H9 (cell line): Measurements from ENCODE around the gene FREM2. TPM values are rescaled to one million over a fixed set of nuclear protein-coding genes. Genes with fewer than 3 reads are reported as not detected.

Experiments used
- DNase-seq: peaks from one replicate; pipeline ENCODE4 v3.0.0-alpha.2; 2017
- H2AFZ ChIP-seq: one replicate; pipeline ENCODE4 v1.6.1; 2013; ENCODE audit warnings: mild to moderate bottlenecking, low read length, control low read depth, moderate library complexity
- H2AK5ac ChIP-seq: 2 replicates; pipeline ENCODE4 v1.6.1; 2013; ENCODE audit warnings: low read length, control low read depth, mixed read lengths; ENCODE audit not compliant: insufficient read length
- H2BK120ac ChIP-seq: one replicate; pipeline ENCODE4 v1.6.1; 2013; ENCODE audit warnings: low read depth, mild to moderate bottlenecking, low read length, control low read depth, inconsistent platforms; ENCODE audit not compliant: poor library complexity, severe bottlenecking
- H2BK12ac ChIP-seq: 2 replicates; pipeline ENCODE4 v1.6.1; 2013; ENCODE audit warnings: low read length, control low read depth, mixed read lengths, low read depth; ENCODE audit not compliant: insufficient read length
- H2BK15ac ChIP-seq: 2 replicates; pipeline ENCODE4 v1.6.1; 2013; ENCODE audit warnings: low read depth, low read length, control low read depth
- H2BK20ac ChIP-seq: one replicate; pipeline ENCODE4 v1.6.1; 2013; ENCODE audit warnings: low read depth, mild to moderate bottlenecking, low read length, control low read depth, inconsistent platforms; ENCODE audit not compliant: poor library complexity, severe bottlenecking
- H2BK5ac ChIP-seq: 2 replicates; pipeline ENCODE4 v1.6.1; 2013; ENCODE audit warnings: low read length, control low read depth, mixed read lengths; ENCODE audit not compliant: insufficient read length
- H3K14ac ChIP-seq: 2 replicates; pipeline ENCODE4 v1.6.1; 2013; ENCODE audit warnings: low read length, control low read depth; ENCODE audit not compliant: insufficient read depth
- H3K18ac ChIP-seq: 2 replicates; pipeline ENCODE4 v1.6.1; 2013; ENCODE audit warnings: low read depth, mild to moderate bottlenecking, mixed read lengths, low read length, control low read depth; ENCODE audit not compliant: insufficient read length
- H3K23ac ChIP-seq: 2 replicates; pipeline ENCODE4 v1.6.1; 2013; ENCODE audit warnings: low read length, control low read depth, mixed read lengths, low read depth; ENCODE audit not compliant: insufficient read length
- H3K23me2 ChIP-seq: 2 replicates; pipeline ENCODE4 v1.6.1; 2013; ENCODE audit warnings: low read depth, mild to moderate bottlenecking, mixed read lengths, low read length, control low read depth; ENCODE audit not compliant: insufficient read length, poor library complexity, severe bottlenecking
- H3K27ac ChIP-seq: 2 replicates; pipeline ENCODE4 v1.5.1; 2013; ENCODE audit warnings: low read length, control low read depth, mixed read lengths, low read depth; ENCODE audit not compliant: insufficient read length
- H3K27me3 ChIP-seq: 2 replicates; pipeline ENCODE4 v1.6.1; 2013; ENCODE audit warnings: low read length, control low read depth, inconsistent platforms; ENCODE audit not compliant: insufficient read depth
- H3K4ac ChIP-seq: 2 replicates; pipeline ENCODE4 v1.6.1; 2013; ENCODE audit warnings: low read depth, mild to moderate bottlenecking, control low read depth, inconsistent platforms, low read length, moderate library complexity
- H3K4me1 ChIP-seq: 2 replicates; pipeline ENCODE4 v1.6.1; 2013; ENCODE audit warnings: low read length, control low read depth, inconsistent platforms; ENCODE audit not compliant: insufficient read depth
- H3K4me2 ChIP-seq: 2 replicates; pipeline ENCODE4 v1.6.1; 2013; ENCODE audit warnings: low read length, control low read depth, mixed read lengths; ENCODE audit not compliant: insufficient read length, insufficient read depth
- H3K56ac ChIP-seq: 2 replicates; pipeline ENCODE4 v1.6.1; 2013; ENCODE audit warnings: low read depth, mild to moderate bottlenecking, mixed read lengths, low read length, control low read depth; ENCODE audit not compliant: insufficient read length
- H3K79me1 ChIP-seq: 2 replicates; pipeline ENCODE4 v1.6.1; 2013; ENCODE audit warnings: low read depth, mild to moderate bottlenecking, moderate library complexity, low read length, control low read depth, inconsistent platforms; ENCODE audit not compliant: insufficient read depth, poor library complexity, severe bottlenecking
- H3K79me2 ChIP-seq: 2 replicates; pipeline ENCODE4 v1.6.1; 2013; ENCODE audit warnings: low read length, control low read depth, inconsistent platforms; ENCODE audit not compliant: insufficient read depth
- H3K9ac ChIP-seq: 2 replicates; pipeline ENCODE4 v1.6.1; 2013; ENCODE audit warnings: low read length, control low read depth, mixed read lengths; ENCODE audit not compliant: insufficient read length; ENCODE audit errors: extremely low read depth
- H3K9me3 ChIP-seq: one replicate; pipeline ENCODE4 v1.6.1; 2013; ENCODE audit warnings: low read depth, low read length, inconsistent platforms; ENCODE audit not compliant: control insufficient read depth
- H3T11ph ChIP-seq: one replicate; pipeline ENCODE4 v1.6.1; 2013; ENCODE audit warnings: mild to moderate bottlenecking, low read length, control low read depth, inconsistent platforms
- H4K20me1 ChIP-seq: one replicate; pipeline ENCODE4 v1.6.1; 2013; ENCODE audit not compliant: control insufficient read depth, insufficient read length, insufficient read depth
- H4K5ac ChIP-seq: 2 replicates; pipeline ENCODE4 v1.6.1; 2013; ENCODE audit warnings: low read depth, mild to moderate bottlenecking, mixed read lengths, low read length, control low read depth; ENCODE audit not compliant: insufficient read length
- H4K8ac ChIP-seq: replicated peaks from 2 replicates; pipeline ENCODE4 v1.6.1; 2013; ENCODE audit warnings: low read length, control low read depth, mixed read lengths, low read depth; ENCODE audit not compliant: insufficient read length
- H4K91ac ChIP-seq: 2 replicates; pipeline ENCODE4 v1.6.1; 2013; ENCODE audit warnings: low read depth, mild to moderate bottlenecking, moderate library complexity, mixed read lengths, low read length, control low read depth; ENCODE audit not compliant: insufficient read length
- H3K27ac Mint-ChIP-seq, 3 experiments: 2 replicates in 2 of 3; 3 replicates in 1 of 3; pipeline ENCODE4 v1.8.0; 2020 to 2021; ENCODE audit warnings: mixed read lengths in 3 of 3, mild to moderate bottlenecking in 1 of 3, moderate library complexity in 1 of 3
- H3K27me3 Mint-ChIP-seq: 2 replicates; pipeline ENCODE4 v1.8.0; 2021; ENCODE audit warnings: low read depth, mild to moderate bottlenecking, moderate library complexity, mixed read lengths
- H3K36me3 Mint-ChIP-seq, 3 experiments: 2 replicates in 2 of 3; 3 replicates in 1 of 3; pipeline ENCODE4 v1.8.0; 2020 to 2021; ENCODE audit warnings: low read depth in 3 of 3, mixed read lengths in 3 of 3; ENCODE audit not compliant: insufficient read depth in 1 of 3
- H3K4me1 Mint-ChIP-seq, 2 experiments: 2 replicates each; pipeline ENCODE4 v1.8.0; 2020; ENCODE audit warnings: mixed read lengths in 2 of 2
- H3K4me3 Mint-ChIP-seq, 2 experiments: 2 replicates in 1 of 2; 3 replicates in 1 of 2; pipeline ENCODE4 v1.8.0; 2020 to 2021; ENCODE audit warnings: mild to moderate bottlenecking in 2 of 2, mixed read lengths in 2 of 2, moderate library complexity in 1 of 2
- H3K9me3 Mint-ChIP-seq, 2 experiments: 2 replicates in 1 of 2; 3 replicates in 1 of 2; pipeline ENCODE4 v1.8.0; 2020; ENCODE audit warnings: mild to moderate bottlenecking in 2 of 2, mixed read lengths in 2 of 2, moderate library complexity in 1 of 2
- CTCF ChIP-seq: fragments of 200-600 bp; sonication (generic); conservative IDR thresholded peaks from 3 replicates; pipeline ENCODE4 v1.8.0; 2021; ENCODE audit warnings: antibody characterized with exemption, mild to moderate bottlenecking
- WGBS: extraction: QIAGEN DNeasy Blood & Tissue Kit; methylation state at CpG from one replicate; pipeline ENCODE4 v1.1.7; 2013; ENCODE audit warnings: missing lambda C conversion rate, low lambda C conversion rate, mixed read lengths; ENCODE audit not compliant: insufficient read length; ENCODE audit errors: extremely low coverage; 5-methylcytosine and 5-hydroxymethylcytosine counted together
- total RNA-seq: library from RNA; stranded (reverse); gene quantifications from 2 replicates; pipeline ENCODE4 v1.2.1, GENCODE V29; 2021

FREM2 gene
- total RNA-seq, 1 experiment from 2014 or later = 16.0 TPM

- Histone ChIP-seq H3K23me2 (no peaks in the 10 kb centered on the region), H2AFZ (no peak overlapping the region), H4K20me1 (no peaks in the 10 kb centered on the region), H2BK15ac (no peak overlapping the region), H3K18ac (no peak overlapping the region), H4K8ac (no peak overlapping the region), H3K9ac (no peak overlapping the region), H3T11ph (no peak overlapping the region), H3K23ac (no peak overlapping the region), H4K5ac (no peak overlapping the region), H2AK5ac (no peak overlapping the region), H2BK20ac (no peak overlapping the region), H4K91ac (no peak overlapping the region), H3K4me1 (no peaks in the 10 kb centered on the region), H3K56ac (no peak overlapping the region), H3K4me2 (no peak overlapping the region), H2BK120ac (no peak overlapping the region), H3K27ac (no peak overlapping the region), H3K9me3 (no peaks in the 10 kb centered on the region), H3K4ac (no peak overlapping the region), H3K79me2 (no peaks in the 10 kb centered on the region), H3K27me3 (no peaks in the 10 kb centered on the region), H3K79me1 (no peaks in the 10 kb centered on the region), H2BK5ac (no peak overlapping the region), H2BK12ac (no peak overlapping the region), H3K14ac (no peak overlapping the region)
- TF ChIP-seq CTCF = peak; percentile 89
- no peaks in the 10 kb centered on the region for H3K9me3 Mint-ChIP-seq
- no peak overlapping the region for H3K27ac Mint-ChIP-seq
- H3K4me1 Mint-ChIP-seq = peaks cover 0 to 2% of the 10 kb centered on the region in 2 experiments; a peak in 1 of 4 replicates
- H3K4me3 Mint-ChIP-seq = no peak overlapping the region; a peak in 1 of 5 replicates
- peaks cover 0 to 5% (median 2%) of the 10 kb centered on the region in 3 experiments; a peak in 2 of 7 replicates for H3K36me3 Mint-ChIP-seq
- no CpG with 5 or more reads among the region's 7 CpGs for WGBS
- peak; percentile 67 for DNase-seq
- no peaks in the 10 kb centered on the region for H3K27me3 Mint-ChIP-seq
These were observed 185.8 kb downstream of the FREM2 start for GRCh38 chr13:38872693-38873092.
